DMS53 treated with DMSO at 0.1 percent for 48 hours (cell line): ENCODE measurements around the gene PSPC1.

Experiments
- DNase-seq: peaks from one replicate; lab custom pipeline; 2025; ENCODE audit not compliant: unreplicated experiment; lab: John Stamatoyannopoulos, UW

The PSPC1 gene

DNA sequence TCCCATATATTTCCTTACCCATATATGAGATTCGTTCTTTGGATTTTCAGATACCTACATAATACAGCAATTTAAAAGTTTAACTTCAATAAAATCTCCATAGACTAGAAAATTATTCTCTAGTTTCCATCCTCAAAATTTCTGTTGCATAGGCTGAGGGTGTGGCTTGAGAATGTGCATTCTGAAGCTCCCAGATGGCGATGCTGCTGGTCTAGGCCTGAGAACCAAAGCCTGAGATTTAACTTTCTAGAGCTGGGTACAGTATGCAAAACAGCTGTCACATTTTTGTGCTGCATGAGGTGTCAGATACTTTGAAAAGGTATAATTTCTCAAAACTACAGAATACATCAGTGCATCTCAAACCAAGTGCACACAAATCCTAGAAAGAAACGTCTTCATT lies 106.6 kb downstream of the PSPC1 start:
- no peak for DNase-seq

DNA sequence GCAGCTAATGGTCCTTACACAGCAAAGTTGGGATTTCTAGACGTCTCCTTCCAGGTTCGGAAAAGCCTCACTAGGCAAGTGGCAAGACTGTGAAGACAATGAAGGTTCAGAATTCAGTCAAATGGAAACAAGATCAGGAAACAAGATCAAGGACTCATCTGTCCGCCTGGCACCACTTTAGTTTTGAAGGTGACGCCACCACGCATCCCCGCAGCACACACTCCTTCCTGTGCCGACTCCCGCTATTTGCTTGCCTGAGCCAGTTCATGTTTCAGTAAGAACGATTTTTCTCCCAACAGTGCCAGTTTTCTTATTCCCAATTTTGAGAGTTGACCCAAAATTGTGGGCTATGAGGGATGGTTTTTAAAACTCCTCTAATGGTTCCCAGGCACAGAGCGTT lies 107.8 kb downstream of the PSPC1 start:
- DNase-seq: no peak

DNA sequence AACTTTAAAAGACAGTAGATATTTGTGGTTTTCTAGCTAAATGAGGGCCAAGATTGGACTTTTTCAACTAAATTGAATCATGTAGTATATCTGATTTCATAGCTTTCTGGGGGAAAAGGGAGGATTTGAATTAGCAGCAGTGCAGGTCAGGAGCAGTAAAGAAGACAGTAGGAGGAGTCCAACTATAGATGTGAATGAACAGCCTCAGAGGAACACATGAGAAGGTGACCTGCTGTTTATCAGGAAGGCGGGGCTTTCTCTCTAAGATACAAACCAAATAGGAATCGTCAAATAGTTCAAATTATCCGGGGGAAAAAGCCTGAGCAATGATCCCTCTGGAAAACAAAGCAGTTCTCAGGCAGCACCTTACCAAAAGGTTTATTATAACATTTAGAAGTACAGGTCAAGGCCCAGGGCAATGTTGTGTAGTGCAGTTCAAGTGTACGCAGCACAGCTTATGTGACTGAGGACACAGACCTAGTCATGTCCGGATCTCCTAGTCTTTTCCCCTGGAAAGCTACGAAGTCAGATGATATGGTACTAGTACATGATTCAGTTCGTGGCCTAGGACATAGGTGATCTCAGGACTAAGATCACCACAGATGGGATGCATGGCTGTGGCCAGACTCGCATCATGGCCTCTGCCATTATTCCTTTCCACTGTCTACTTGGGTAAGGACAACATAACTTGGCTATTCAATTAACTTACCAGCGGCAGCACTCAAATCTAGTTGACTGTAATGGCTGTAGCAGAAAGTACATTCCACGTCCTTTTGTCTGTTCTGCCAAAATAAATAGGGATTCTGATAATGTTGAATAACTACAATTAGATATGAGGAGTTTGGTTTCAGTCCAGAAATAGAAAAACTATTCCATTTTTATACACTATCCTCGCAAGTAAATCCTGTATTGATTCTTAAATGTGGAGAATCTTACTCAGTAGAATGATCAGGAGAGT lies 109.0 kb downstream of the PSPC1 start:
- no peak for DNase-seq

- no peak for DNase-seq
Measured at GRCh38 chr13:19672990-19673389, 109.8 kb downstream of the PSPC1 start.

- DNase-seq: no peak
Measured at GRCh38 chr13:19670147-19670546, 112.6 kb downstream of the PSPC1 start.

DNA sequence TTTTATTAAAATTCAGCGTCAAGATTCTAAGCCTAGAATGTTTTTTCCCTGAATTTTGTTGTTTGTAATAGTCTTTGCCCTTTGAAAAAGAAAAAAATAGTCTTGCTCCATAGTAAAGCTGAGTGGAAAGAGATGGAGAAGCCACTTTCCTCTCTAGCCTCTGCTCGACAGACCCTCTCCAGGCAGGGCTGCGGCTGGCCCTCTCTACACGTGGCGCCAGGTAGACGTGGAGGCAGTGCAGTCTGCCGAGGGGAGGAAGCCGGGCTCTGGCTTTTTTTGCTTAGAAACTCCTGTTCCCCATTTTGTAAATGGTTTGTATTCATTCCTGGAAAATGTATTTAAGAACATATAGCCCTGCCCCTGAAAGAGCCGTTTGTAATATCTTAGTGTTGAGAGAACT lies 114.0 kb downstream of the PSPC1 start:
- no peak for DNase-seq

- DNase-seq: no peak
Measured at GRCh38 chr13:19665427-19665859, 117.3 kb downstream of the PSPC1 start.

- DNase-seq: no peak
Measured at GRCh38 chr13:19664481-19665230, 118.1 kb downstream of the PSPC1 start.

DNA sequence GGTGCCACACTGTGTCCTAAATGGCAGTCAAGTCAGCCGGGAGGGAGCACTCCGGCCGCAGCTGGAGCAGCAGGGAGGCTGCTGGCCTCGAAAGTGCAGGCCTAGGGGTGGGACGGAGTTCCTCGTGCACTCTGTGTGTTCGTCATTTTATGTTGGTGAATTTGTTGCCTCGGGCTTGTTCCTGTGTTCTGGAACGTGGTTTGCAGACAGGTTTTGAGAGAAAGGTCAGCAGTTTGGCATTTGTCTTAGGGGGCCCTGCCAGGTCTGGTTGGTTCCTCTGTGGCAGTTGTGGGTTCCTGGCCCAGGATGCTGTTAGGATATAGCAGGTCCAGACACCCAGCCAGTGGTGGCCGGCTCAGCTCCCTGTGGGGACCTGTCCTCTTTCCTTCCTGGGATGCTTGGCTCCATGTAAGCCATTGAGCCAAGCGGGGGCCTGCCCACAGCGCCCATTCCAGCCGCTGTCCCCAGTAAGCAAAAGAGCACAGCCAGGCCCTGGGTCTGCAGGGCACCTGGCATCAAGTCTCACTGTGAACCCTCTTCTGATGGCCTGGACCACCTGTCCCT lies 119.2 kb downstream of the PSPC1 start:
- DNase-seq: no peak

- no peak for DNase-seq
Measured at GRCh38 chr13:19661561-19661960, 121.2 kb downstream of the PSPC1 start.

- no peak for DNase-seq
Measured at GRCh38 chr13:19661126-19661525, 121.6 kb downstream of the PSPC1 start.

DNA sequence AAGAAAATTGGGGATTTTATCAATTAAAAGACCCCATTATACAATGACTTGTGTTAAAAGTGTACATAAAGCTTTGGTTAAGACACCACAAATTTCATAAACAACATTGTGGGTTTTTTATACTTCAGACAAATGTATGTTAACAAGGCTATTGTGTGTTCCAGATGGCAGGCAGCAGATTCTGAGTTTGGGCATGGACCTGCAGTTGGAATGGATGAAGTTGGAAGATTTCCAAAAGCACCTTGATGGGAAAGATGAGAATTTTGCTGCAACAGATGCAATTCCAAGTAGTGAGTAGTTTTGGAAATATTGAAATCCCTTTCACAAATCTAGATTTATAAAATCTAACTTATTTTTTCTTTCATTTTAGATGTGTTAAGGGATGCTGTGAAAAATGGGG lies 123.9 kb downstream of the PSPC1 start:
- no peak for DNase-seq

- no peak for DNase-seq
Measured at GRCh38 chr13:19657872-19658591, 124.7 kb downstream of the PSPC1 start.
